Ammon's horn (tissue), 1 donor: Measurements from ENCODE around the gene CREB3.

Source experiments
- DNase-seq: peaks from one replicate; pipeline ENCODE4 v3.0.0-alpha.2; 2016; ENCODE audit warnings: low spot score

The CREB3 gene

GRCh38 chr9:35702696-35703095, 29.8 kb upstream of the CREB3 start:
- no peak for DNase-seq

DNA sequence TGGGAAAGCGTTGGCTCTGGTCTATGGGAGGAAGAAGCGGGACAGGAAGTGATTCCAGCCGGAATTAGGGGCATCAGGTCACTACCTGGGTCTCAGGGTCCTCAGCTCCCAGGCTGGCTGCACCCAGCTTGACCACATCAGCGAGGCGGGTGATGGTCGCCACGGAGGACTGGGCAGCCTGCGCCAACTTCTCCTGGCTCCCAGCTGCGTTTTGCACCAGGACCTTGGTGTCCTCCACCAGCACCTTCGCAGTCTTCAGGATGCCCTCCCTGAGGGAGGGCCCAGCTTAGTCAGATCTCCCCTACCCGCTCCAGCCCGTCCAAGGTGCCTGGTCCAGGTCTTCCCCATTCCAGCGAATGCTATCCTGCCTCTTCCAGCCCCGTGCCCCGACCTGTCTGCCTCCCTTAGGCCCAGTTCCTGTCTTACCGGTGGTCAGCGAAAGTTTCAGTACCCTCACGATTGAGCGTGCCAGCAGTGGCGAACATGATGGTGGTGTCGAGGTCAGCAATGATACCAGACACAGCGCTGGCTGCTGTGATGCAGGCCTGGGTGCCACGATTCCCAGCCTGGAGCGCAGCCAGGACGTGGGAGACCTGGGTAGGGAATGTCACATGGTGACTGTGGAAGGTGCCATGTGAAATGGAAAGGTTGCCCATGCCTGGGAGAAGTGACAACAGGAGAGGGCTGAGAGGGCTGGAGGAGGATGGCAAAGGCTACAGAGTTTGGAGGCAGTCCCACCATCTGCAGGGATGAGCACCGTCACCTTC, 28.4 kb upstream of the CREB3 start:
- DNase-seq = no peak

- DNase-seq = no peak
Measured at GRCh38 chr9:35705372-35705771, 27.1 kb upstream of the CREB3 start.

GRCh38 chr9:35705836-35706430, 26.5 kb upstream of the CREB3 start:
- no peak for DNase-seq

- DNase-seq = no peak
Measured at GRCh38 chr9:35706951-35707350, 25.5 kb upstream of the CREB3 start.

DNA sequence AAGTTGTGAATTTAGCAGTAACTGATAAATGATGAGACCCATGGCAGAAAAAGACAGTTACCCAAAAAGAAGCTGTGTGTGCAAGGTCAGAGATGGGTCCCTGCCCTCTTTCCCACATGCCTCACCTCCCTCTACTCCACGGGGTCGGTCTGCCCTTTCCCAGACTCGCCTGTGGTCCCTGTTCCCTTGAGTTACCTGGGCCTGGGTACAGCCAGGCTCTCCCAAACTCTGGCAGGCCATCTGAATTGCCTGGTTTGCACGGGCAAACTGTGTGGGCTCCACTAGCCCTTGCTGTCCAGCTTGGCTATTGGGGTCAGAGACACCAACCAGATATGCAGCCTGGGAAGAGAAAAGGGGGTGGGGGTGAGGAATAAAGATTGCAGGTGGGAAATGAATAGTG, 24.3 kb upstream of the CREB3 start:
- DNase-seq = no peak

- DNase-seq = no peak
Measured at GRCh38 chr9:35710818-35711500, 21.5 kb upstream of the CREB3 start.

GRCh38 chr9:35711501-35712428, 20.7 kb upstream of the CREB3 start:
- no peak for DNase-seq

DNA sequence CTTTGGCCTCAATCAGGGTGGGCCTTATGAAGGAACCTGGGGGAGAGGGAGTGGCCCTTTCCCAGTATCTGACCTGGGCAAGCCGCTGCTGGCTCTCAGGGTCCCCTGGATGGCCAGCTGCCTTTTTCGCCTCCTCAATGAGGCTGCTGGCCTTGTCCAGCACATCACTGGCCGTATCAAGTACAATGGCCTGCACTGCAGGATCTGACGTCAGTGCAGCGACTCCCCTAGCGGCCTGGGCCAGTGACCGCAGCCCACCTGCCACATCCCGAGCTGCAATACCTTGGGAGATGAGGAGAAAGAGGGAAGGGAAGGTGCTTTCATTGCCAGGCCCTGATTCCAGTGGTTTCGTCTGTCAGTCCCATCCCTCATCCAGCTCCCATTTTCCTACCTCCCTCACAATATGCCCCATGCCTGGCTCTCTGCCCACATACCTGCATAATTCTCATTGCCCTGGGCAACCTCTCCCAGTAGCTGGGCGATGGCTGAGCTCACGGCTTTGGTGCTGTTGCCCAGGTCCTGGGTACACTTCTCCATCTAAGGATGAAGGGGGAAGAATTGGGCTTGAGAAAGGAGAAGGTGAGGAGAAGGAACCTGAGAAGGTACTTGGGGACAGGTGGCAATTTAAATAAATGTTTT, 19.6 kb upstream of the CREB3 start:
- no peak for DNase-seq

DNA sequence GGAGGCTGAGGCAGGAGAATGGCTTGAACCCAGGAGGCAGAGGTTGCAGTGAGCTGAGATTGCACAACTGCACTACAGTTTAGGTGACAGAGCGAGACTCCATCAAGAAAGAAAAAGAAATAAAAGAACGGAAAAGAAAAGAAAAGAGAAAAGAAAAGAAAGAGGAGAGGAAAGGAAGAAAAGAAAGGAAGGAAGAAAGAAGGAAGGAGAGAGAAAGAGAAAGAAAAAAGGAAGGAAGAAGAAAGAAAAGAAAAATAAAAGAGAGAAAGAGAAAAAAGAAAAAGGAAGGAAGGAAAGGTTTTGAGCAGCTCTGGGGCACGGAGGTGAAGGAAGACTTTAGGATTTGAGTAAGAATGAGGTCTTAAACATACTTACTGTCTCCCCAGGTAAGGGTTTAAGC, 18.9 kb upstream of the CREB3 start:
- DNase-seq = no peak

GRCh38 chr9:35714123-35714522, 18.3 kb upstream of the CREB3 start:
- DNase-seq = no peak

DNA sequence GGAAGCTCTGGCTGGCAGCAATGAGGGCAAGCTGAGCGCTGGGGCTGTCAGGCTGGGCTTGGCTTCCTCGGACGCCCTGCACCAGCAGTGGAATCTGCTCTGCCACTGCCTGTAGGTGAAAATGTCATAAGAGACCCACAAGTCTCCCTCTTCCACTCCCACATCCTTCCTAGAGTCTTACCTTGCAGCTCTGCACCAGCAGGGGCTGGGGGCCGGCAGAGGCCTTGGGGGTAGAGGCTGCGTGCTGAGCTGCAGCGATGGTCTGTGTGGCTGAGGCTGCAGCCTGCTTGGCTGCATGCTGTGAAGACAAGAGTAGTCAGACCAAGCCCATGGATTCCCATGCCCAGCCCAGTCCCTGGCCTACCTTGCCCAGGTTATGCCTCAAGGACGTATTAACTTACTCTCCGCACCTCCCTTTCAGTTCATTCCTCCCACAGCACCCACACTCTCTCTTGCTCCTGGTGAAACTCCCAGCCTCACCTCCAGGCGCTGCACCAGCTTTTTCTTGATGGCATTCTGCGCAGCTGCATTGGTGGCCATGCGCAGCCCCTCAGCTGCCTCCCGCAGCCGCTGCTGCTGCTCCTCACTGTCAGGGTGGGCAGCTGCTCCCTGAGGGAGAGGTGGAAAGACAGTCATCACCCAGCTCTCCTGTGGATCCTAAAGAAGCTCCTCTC, 17.8 kb upstream of the CREB3 start:
- DNase-seq = no peak

DNA sequence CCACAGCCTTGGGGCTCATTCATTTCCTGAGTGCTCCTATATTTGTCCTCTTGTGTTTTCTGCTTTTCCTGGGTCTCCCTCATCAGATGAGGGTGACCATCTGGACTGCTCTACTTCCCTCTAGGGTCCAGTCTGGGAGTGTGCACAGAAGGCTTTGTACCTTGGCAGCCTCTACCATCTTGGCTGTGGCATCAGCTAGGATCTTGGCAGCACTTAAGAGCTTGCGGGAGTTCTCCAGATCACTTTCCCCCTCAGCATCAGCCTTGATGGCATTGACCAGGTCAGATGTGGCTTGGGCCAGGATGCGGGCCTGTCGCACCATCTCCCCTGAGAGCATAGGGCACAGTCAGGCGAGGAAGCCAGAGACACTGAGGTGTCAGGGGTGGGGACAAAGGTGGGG, 16.2 kb upstream of the CREB3 start:
- peak; percentile 51 for DNase-seq

- DNase-seq = no peak
Measured at GRCh38 chr9:35717132-35717870, 15.2 kb upstream of the CREB3 start.

- no peak for DNase-seq
Measured at GRCh38 chr9:35718721-35719511, 13.6 kb upstream of the CREB3 start.

DNA sequence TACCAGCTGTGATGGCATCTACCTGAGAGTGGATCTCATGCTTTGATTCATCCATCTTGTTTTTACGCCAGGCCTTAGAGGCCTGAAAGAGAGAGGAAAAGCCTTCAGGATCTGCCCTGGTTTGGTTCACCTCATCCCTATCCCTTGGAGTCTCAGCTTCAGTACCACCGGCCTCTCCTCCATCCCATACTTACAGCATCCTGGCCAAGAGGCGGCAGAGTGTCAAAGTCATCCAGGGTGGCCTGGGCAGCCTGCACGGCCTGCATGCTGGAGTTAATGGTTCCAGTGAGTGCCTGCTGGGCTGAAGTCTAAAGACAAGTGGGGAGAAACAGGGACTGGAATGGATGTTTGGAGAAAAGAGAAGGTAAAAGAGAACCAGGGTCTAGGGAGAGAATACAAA, 12.9 kb upstream of the CREB3 start:
- DNase-seq = no peak

DNA sequence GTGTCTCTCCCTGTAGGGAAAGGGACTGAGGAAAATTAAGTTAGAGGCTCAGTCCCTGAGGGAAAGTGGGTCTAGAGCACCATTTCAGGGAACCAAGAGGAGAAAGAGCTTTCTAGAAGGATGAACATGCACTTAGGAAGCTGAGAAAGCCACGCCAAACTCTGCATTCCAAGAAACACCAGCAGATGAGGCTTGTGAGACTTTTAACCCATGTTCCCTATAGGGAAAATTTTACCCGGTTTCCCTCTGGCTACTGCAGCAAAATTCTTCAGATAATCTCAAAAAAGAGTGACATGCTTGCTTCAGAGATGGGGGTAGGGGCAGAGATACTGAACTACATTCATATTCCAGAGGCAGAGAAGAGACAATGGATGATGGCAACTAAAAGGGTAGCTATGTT, 9.0 kb upstream of the CREB3 start:
- no peak for DNase-seq

DNA sequence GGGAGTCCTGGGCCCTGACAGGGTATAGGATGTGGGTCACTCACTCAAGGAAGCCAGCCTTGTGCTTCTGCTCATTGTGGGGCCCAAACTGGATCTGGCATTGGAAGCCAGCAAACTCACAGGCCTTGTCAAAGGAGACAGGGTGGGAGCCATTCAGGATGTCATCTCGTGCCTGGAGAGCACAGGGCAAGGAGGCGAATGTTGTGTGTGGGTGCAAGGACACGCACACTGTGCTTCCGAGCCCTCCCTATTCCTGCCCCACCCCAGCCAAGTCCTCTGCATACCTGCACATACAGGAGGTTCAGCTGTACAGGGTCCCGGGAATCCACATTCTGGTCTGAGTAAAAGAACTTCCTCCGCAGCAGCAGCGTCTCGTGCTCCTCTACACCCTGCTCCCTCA, 8.6 kb upstream of the CREB3 start:
- no peak for DNase-seq

DNA sequence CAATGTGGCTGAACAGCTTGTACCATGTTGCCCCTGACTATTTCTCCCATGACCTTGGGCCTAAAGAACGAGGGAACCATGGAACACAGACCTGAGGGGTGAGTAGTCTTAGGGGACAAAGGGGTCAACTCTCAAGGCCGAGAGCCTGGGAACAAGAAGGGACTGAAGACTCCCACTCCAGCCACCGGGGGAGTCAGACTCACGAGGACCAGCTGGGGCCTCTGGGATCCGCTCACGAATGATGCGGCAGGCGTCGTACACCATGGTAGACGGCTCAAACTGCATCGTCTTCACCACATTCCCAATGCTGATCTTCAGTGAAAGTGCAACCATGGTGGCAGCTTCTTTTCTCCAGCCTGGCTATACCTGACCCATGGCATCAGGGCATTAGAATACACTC, 7.1 kb upstream of the CREB3 start:
- no peak for DNase-seq

GRCh38 chr9:35726931-35727330, 5.5 kb upstream of the CREB3 start:
- DNase-seq = peak; percentile 69
